Endodermal cell (in vitro differentiated cells): ENCODE results near the gene MALT1. TPM values are rescaled to one million over a fixed set of nuclear protein-coding genes. Genes with fewer than 3 reads are reported as not detected.

ENCODE experiments used
- DNase-seq: peaks from one replicate; pipeline ENCODE4 v3.0.0-alpha.2; 2017
- H3K27ac ChIP-seq: 2 replicates; pipeline ENCODE4 v1.5.1; 2013; ENCODE audit warnings: mild to moderate bottlenecking, low read depth, low read length, moderate library complexity
- H3K27me3 ChIP-seq: 2 replicates; pipeline ENCODE4 v1.6.1; 2013; ENCODE audit warnings: mild to moderate bottlenecking, low read length, moderate library complexity; ENCODE audit not compliant: insufficient read depth, control insufficient read depth, poor library complexity, severe bottlenecking
- H3K36me3 ChIP-seq: 2 replicates; pipeline ENCODE4 v1.7.0; 2013; ENCODE audit warnings: mild to moderate bottlenecking, low read length, moderate library complexity; ENCODE audit not compliant: control insufficient read depth, insufficient read depth
- H3K4me1 ChIP-seq: one replicate; pipeline ENCODE4 v1.7.0; 2013; ENCODE audit warnings: low read length; ENCODE audit not compliant: control insufficient read depth, insufficient read depth
- H3K4me3 ChIP-seq: 2 replicates; pipeline ENCODE4 v1.5.1; 2013; ENCODE audit warnings: mild to moderate bottlenecking, low read length, moderate library complexity
- H3K9ac ChIP-seq: 2 replicates; pipeline ENCODE4 v1.6.1; 2013; ENCODE audit warnings: mild to moderate bottlenecking, low read length, moderate library complexity; ENCODE audit not compliant: poor library complexity, severe bottlenecking; ENCODE audit errors: extremely low read depth
- H3K9me3 ChIP-seq: 2 replicates; pipeline ENCODE4 v1.6.1; 2013; ENCODE audit warnings: mild to moderate bottlenecking, low read length, moderate library complexity; ENCODE audit not compliant: control insufficient read depth
- H3K27ac Mint-ChIP-seq: 2 replicates; pipeline ENCODE4 v1.8.0; 2020; ENCODE audit warnings: mixed read lengths
- H3K27me3 Mint-ChIP-seq: 2 replicates; pipeline ENCODE4 v1.8.0; 2021; ENCODE audit warnings: mild to moderate bottlenecking, mixed read lengths; ENCODE audit not compliant: insufficient read depth
- H3K36me3 Mint-ChIP-seq: 2 replicates; pipeline ENCODE4 v1.8.0; 2020; ENCODE audit warnings: low read depth, mixed read lengths
- H3K4me1 Mint-ChIP-seq: 2 replicates; pipeline ENCODE4 v1.8.0; 2020; ENCODE audit warnings: mixed read lengths
- H3K4me3 Mint-ChIP-seq: 2 replicates; pipeline ENCODE4 v1.8.0; 2020; ENCODE audit warnings: mild to moderate bottlenecking, moderate library complexity, mixed read lengths
- H3K9me3 Mint-ChIP-seq: 2 replicates; pipeline ENCODE4 v1.8.0; 2020; ENCODE audit warnings: mild to moderate bottlenecking, mixed read lengths
- CTCF ChIP-seq: fragments of 200-600 bp; sonication (generic); conservative IDR thresholded peaks from 2 replicates; pipeline ENCODE4 v1.5.0; 2021; ENCODE audit warnings: antibody characterized with exemption, mild to moderate bottlenecking
- WGBS, 2 experiments: methylation state at CpG; one replicate each; pipeline versions ENCODE4 v1.1.5 to v1.1.7; 2013; ENCODE audit warnings: missing lambda C conversion rate in 2 of 2, mixed read lengths in 1 of 2; ENCODE audit not compliant: insufficient coverage in 1 of 2, insufficient read length in 1 of 2; 5-methylcytosine and 5-hydroxymethylcytosine counted together
- total RNA-seq, 2 donors: library from RNA; stranded (reverse); fragmentation: NEBNext Ultra II Directional in 1 of 2; extraction: Animal tissue kit (Norgen Biotek cat#: 25700) in 1 of 2; gene quantifications; 2 replicates in 1 of 2; 3 replicates in 1 of 2; pipeline ENCODE4 v1.2.1, GENCODE V29; 2021

The MALT1 gene
- total RNA-seq, 2 donors from 2014 or later = 14.0 to 22.1 TPM

GRCh38 chr18:58670404-58671110, 708 bp upstream of the MALT1 start:
- 31 to 46% methylated on average over 16 to 27 of the region's 27 CpGs for WGBS, 2 experiments
- H3K36me3 ChIP-seq = no peaks in the 10 kb centered on the region
- Mint-ChIP-seq H3K9me3 (no peaks in the 10 kb centered on the region), H3K36me3 (no peaks in the 10 kb centered on the region), H3K4me3 (peak overlapping the region; percentile 84), H3K27me3 (peaks cover 9% of the 10 kb centered on the region), H3K27ac (peak overlapping the region; percentile 83), H3K4me1 (peaks cover 10% of the 10 kb centered on the region)
- H3K9me3 ChIP-seq = no peaks in the 10 kb centered on the region
- H3K9ac ChIP-seq = peak overlapping the region; percentile 50
- no peaks in the 10 kb centered on the region for H3K4me1 ChIP-seq
- peak overlapping the region; percentile 68 for H3K27ac ChIP-seq
- TF ChIP-seq CTCF = no peak
- peak overlapping the region; percentile 94 for H3K4me3 ChIP-seq
- peaks cover 5% of the 10 kb centered on the region for H3K27me3 ChIP-seq
- no peak for DNase-seq

GRCh38 chr18:58671632-58672564, 633 bp downstream of the MALT1 start:
- WGBS, 2 experiments = 0 to 2% methylated on average over 2 to 63 of the region's 64 CpGs
- H3K27ac Mint-ChIP-seq = peak overlapping the region; percentile 85
- H3K4me1 ChIP-seq = no peaks in the 10 kb centered on the region
- peaks cover 5% of the 10 kb centered on the region for H3K27me3 ChIP-seq
- H3K4me3 ChIP-seq = peak overlapping the region; percentile 94
- H3K4me1 Mint-ChIP-seq = peaks cover 10% of the 10 kb centered on the region
- H3K36me3 Mint-ChIP-seq = no peaks in the 10 kb centered on the region
- H3K27ac ChIP-seq = peak overlapping the region; percentile 48
- peak overlapping the region; percentile 56 for H3K9ac ChIP-seq
- H3K4me3 Mint-ChIP-seq = peak overlapping the region; percentile 84
- H3K9me3 ChIP-seq = no peaks in the 10 kb centered on the region
- no peaks in the 10 kb centered on the region for H3K36me3 ChIP-seq
- no peaks in the 10 kb centered on the region for H3K9me3 Mint-ChIP-seq
- peak; percentile 62 for TF ChIP-seq CTCF
- peak; percentile 87 for DNase-seq
- H3K27me3 Mint-ChIP-seq = peaks cover 9% of the 10 kb centered on the region

GRCh38 chr18:58674159-58674558, 2.9 kb downstream of the MALT1 start:
- Histone ChIP-seq H3K36me3 (no peaks in the 10 kb centered on the region), H3K9ac (no peak overlapping the region), H3K27ac (no peak overlapping the region), H3K4me3 (no peak overlapping the region), H3K27me3 (peaks cover 5% of the 10 kb centered on the region), H3K9me3 (no peaks in the 10 kb centered on the region), H3K4me1 (no peaks in the 10 kb centered on the region)
- H3K36me3 Mint-ChIP-seq = no peaks in the 10 kb centered on the region
- peaks cover 4% of the 10 kb centered on the region for H3K9me3 Mint-ChIP-seq
- H3K4me1 Mint-ChIP-seq = peaks cover 10% of the 10 kb centered on the region
- no peak overlapping the region for H3K4me3 Mint-ChIP-seq
- no peak for DNase-seq
- no peak overlapping the region for H3K27ac Mint-ChIP-seq
- H3K27me3 Mint-ChIP-seq = peaks cover 4% of the 10 kb centered on the region
- TF ChIP-seq CTCF = no peak
- 73 to 95% methylated on average over 3 to 5 of the region's 5 CpGs for WGBS, 2 experiments
